Amniotic stem cell (primary cell): ENCODE data around the gene FAM219B.
A peak's percentile ranks its signal among the peaks of the same experiment; 100 is the strongest.
"Not testable (repeated sequence)": the region's sequence is repeated elsewhere in the genome, so short reads cannot be mapped to it uniquely, and the experiment has no call there.

Experiments
- DNase-seq: peaks from one replicate; lab custom pipeline; 2025; lab: John Stamatoyannopoulos, UW

FAM219B gene, protein sequence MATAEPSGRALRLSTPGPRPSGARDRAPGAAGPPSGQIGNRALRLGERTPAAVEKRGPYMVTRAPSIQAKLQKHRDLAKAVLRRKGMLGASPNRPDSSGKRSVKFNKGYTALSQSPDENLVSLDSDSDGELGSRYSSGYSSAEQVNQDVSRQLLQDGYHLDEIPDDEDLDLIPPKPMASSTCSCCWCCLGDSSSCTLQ

GRCh38 chr15:74906450-74907162, at the start of gene FAM219B:
FAM219B (minus strand) TSS chr15:74906851; CDS start chr15:74906800, 51 bp downstream.
- DNase-seq = peak; percentile 87

DNA sequence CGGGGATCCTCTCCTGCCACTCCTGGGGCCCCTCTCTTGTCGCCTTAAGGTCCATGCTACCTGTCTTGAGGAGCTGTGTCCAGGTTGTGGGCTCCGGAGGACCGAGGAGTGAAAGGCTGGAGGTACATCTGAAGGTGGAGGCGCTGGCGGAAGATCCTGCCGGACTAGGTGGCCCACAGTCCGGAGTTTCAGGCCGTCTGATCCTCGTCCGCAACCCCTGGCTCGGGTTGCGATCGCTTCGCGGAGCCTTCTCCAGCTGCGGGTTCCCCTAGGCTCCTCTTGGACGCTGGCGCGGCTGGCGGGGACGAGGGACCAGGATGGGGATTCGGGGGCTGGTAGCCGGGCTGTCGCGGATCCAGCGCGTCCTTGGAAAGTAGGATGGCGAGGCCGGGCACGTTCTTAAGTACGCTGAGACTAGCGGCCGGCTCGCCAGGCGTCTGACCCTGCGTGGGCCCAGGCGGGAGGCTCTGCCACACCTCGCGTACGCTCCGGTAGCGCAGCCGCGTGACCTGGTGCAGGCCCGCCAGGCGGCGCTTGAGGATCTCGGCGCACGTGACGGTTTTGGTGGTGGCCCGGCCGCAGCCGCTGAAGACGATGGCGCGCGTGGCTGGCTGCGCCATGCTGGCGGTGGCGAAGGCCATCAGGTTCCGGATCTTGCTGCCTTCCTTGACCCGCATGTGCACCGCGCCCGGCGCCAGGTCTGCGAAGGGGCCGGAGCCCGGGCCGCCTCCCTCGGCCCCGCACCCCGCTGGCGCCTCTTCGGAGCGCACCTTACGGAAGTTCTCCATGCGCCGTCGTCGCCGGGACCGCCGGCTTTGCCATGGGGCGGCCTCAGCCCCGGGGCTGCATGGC, 49.4 kb upstream of the FAM219B start:
- DNase-seq = no peak

- DNase-seq = no peak
These were observed 48.4 kb upstream of the FAM219B start for GRCh38 chr15:74955017-74955416.

DNA sequence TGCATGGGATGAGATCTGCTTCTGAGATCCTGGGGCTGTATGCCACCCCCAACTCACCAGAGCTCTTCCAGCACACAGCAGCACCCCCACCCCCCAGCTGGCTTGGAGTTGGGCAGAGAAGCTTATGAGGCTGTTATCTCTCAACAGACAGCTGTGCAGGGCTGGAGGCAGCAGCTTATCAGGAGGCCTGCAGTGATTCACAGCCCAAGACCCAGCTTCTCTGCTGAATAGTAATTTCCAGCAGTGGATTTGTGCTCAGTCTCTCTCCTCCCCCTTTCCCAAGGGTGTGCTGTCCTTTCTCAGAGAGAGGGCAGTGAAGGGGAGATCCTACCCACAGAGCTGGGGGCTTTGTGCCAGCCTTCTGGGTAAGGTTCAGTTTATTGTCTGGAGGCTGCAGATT, 47.9 kb upstream of the FAM219B start:
- DNase-seq = peak; percentile 10

- no peak for DNase-seq
These were observed 44.4 kb upstream of the FAM219B start for GRCh38 chr15:74951006-74951405.

- DNase-seq = peak; percentile 14
These were observed 43.6 kb upstream of the FAM219B start for GRCh38 chr15:74950078-74950908.

DNA sequence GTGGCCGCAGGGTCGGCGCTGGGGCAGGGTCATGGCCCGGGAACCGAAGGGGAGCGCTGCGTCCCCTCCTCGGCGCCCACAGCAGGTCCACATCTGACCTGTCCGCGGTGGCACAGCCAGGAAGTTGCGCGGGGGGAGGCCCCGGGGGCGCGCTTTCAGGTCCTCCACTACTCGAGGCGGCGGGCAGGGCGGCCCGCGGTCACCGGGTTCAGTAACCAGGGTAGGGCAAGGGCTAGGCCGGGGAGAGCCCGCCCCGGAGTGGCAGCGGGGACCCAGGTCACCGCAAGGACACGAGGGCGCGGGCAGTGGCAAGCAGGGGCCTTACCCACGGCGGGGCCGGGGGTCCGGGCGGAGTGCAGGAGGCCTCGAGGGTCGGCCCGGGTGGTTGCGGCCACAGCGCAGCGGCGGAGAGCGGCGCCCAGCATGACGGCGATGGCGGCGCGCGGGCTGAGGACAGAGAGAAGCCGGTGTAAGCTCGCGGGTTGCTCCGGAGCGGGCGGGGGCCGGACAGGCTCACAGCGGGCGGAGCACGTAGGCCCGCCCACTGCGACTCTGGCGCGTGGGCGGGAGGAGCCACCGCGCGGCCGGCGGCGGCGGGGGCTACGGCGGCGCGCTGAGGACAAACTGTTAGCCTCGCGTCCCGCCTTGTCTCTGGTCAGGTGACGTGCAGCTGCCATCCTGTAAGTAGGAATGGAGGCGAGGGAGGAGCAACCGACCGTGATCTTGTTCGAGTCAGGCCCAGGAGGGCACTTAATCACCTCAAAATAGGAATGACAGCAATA, 31.1 kb upstream of the FAM219B start, which contains the start of gene COX5A:
Gene COX5A (minus strand): TSS at position 484 of the 782 bp plus-strand sequence. CDS start 59 bp downstream, at position 425.
- DNase-seq = peak; percentile 94

DNA sequence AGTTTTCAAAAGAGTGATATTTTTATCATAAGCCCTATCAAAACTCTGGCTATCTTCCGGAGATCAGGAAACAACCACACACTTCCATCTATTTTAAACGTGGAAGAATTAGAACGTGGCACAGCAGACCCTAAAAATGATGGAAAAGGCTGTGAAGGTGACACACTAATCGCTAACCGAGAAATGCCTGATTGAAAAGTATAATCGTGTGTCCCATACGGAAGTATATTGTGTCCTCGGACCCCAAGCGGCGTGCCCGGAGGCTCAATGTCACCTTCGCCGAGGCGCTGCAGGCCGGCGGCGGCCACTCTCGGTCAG, 30.6 kb upstream of the FAM219B start:
- no peak for DNase-seq

GRCh38 chr15:74935193-74935592, 28.5 kb upstream of the FAM219B start:
- DNase-seq = not testable (repeated sequence)

GRCh38 chr15:74933573-74933972, 26.9 kb upstream of the FAM219B start:
- DNase-seq = no peak

DNA sequence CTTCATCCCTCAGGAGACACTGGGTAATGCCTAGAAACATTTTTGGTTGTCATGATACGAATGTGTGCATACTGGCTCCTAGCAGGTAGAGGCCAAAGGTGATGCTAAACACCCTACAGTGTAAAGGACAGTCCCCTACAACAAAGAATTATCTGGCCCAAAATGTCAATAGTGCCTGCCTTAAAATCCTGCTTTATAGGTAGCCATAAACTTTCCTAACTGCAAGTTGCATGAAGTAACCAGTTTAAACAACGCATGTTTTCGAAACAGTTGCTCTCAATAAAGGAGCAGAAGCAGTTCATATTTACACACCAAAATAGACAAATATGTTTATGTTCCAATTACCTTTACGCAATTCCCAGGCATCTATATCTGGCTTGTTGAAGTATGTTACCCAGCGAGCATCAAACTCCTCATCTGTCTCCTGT, 22.1 kb upstream of the FAM219B start:
- no peak for DNase-seq

- DNase-seq = no peak
These were observed 17.9 kb upstream of the FAM219B start for GRCh38 chr15:74924525-74924924.

DNA sequence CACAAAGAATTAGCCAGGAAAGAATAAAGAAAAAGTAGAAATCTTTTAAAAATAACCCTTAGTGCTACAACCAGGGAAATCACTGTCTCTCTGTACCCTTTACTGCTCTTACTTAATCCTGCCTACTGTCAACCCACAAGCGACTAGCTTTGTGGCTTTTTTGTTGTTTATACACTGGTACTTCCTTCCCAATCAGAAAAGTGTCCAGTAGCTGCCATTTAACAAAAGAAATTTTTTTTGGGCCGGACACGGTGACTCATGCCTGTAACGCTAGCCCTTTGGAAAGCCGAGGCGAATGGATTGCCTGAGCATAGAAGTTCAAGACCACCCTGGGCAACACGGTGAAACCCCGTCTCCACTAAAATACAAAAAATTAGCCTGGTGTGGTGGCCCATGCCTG, 13.8 kb upstream of the FAM219B start:
- no peak for DNase-seq

DNA sequence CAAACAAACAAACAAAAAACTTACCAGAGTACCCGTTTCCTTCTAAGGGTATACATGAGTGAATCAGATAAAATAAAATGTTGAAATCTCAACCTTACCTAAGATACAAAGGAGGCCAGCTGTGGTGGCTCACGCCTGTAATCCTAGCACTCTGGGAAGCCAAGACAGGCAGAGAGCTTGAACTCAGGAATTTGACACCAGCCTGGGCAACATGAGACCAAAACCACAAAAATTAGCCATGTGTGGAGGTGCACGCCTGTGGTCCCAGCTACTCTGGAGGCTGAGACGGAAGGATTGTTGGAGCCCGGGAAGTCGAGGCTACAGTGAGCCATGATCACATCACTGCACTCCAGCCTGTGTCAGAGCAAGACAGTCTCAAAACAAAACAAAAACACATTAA, 11.0 kb upstream of the FAM219B start:
- DNase-seq = no peak

DNA sequence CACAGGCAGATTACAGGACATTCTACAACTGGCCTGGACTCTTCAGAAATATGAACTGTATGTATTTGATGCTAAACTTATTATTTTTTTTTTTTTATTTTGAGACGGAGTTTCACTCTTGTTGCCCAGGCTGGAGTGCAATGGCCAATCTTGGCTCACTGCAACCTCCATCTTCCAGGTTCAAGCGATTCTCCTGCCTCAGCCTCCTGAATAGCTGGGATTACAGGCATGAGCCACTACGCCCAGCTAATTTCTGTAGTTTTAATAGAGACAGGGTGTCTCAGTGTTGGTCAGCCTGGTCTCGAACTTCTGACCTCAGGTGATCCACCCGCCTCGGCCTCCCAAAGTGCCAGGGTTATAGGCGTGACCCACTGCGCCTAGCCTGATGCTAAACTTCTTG, 7.1 kb upstream of the FAM219B start:
- DNase-seq = not testable (repeated sequence)

DNA sequence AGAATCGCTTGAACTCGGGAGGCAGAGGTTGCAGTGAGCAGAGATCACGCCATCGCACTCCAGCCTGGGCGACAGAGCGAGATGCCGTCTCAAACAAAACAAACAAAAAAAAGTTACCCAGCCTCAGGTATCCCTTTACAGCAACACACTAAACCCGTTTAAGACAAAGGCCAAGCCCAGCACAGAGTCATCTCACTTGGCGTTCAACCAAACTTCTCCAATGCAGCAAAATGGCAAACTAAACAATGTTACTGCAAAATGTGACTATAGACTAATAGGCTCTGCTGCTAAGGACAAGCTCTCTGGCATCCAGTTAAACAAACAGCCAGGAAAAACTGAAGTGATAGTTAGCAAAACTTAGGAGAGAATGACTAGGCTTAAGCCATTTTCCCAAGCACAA, 6.4 kb upstream of the FAM219B start:
- DNase-seq = no peak

DNA sequence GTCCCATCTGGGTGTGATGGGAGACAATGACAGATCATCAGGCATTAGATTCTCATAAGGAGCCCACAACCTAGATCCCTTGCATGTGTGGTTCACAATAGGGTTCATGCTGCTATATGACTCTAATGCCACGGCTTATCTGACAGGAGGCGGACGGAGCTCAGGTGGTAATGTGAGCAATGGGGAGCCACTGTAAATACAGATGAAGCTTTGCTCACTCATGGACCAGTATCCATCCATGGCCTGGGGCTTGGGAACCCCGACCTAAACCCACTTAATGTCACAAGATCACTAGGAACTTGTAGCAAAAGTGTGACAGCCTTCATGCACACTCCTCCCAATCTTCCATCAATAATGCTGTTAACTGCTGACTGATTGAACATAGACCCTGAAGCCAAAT, 2.0 kb upstream of the FAM219B start:
- no peak for DNase-seq

GRCh38 chr15:74907163-74907870, 666 bp upstream of the FAM219B start:
- DNase-seq = no peak

GRCh38 chr15:74906067-74906449, 593 bp downstream of the FAM219B start:
- no peak for DNase-seq

DNA sequence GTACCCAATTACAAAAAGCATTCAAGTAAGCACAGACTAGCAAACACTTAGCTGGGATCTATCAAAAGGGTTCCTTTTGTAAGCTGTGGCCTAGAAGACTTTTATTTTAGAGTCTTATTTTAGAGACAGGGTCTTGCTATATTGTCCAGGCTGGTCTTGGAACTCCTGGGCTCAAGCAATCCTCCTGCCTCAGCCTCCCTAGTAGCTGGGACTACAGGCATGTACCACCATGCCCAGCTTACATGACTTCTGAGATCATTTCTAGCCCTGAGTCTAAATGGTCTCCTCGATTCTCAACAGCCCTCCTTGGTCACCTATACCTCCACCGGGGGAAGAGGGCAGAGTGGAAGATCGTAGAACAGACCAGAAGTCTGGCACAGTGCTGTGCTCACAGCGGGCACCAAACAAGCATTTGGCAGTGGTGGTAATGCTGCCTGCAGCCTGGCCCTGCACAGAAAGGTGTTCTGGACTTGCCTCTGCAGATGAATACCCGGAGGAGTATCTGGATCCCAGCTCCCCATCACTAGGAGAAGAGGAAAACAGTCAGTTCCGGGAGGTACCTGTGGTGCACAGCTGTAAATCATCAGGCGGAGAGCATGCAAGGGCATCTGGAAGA, 2.4 kb downstream of the FAM219B start:
- DNase-seq = no peak
